IMR-90 (cell line): Measurements from ENCODE around the gene MYO9B.

Source experiments
- POLR2A ChIP-seq: IDR thresholded peaks from 2 replicates; pipeline ENCODE4 v1.6.1; 2012; ENCODE audit warnings: mild to moderate bottlenecking, low read depth, low read length
- RCOR1 ChIP-seq: IDR thresholded peaks from 2 replicates; pipeline ENCODE4 v1.6.1; 2012; ENCODE audit warnings: mild to moderate bottlenecking, low read length, improper control_type of control experiment; ENCODE audit not compliant: insufficient replicate concordance
- SMC3 ChIP-seq: fragments of 150-350 bp; IDR thresholded peaks from 2 replicates; pipeline ENCODE4 v1.6.1; 2016; ENCODE audit warnings: low read depth, mild to moderate bottlenecking, antibody characterized with exemption, low read length, moderate library complexity
- TF ChIP-seq, protein P1 (sequence below): conservative IDR thresholded peaks from 2 replicates; pipeline ENCODE4 v1.5.1; 2012; ENCODE audit warnings: mild to moderate bottlenecking, low read depth, low read length, improper control_type of control experiment
- TF ChIP-seq, protein P2 (sequence below): fragments of 150-350 bp; IDR thresholded peaks from 2 replicates; pipeline ENCODE4 v1.6.1; 2017; ENCODE audit warnings: mild to moderate bottlenecking, antibody characterized with exemption, low read length, low read depth

DNA sequence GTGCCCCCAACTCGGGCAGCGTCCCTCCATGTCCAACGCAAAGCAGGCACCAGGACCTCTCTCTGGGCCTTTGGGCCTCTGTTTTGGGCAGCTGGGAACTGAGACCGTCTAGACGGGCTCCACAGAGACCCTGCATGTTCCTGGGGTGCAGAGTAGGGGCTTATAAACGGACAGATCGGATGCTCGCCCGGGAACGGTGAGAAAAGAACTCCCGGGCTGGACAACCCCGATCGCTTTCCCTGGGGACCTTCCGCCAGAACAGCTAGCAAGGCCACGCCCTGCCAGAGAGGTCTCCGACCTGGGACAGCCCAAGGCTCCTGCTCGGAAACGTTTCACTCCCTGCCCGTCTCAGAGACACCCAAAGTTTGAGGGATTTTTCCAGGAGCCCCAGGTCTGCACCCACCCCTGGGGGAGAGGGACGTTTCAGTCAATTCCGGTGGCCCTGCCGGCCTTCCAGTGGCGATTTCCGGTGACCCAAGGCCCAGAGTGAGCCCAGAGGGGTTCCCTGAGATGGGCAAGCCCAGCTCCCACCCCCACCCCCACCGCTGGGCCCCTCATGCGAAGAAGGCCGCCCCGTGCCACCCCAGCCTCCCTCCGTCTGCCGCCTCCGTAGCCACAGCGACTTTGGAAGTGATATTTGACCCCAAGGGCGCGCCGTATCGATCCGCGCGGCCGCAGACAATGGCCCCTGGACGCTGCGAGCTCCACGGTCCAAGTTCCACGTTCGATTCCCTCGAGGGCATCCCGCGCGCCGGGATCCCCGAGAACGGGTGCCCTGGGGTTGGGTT, 168.4 kb downstream of the MYO9B start:
- TF ChIP-seq, protein P1, sequence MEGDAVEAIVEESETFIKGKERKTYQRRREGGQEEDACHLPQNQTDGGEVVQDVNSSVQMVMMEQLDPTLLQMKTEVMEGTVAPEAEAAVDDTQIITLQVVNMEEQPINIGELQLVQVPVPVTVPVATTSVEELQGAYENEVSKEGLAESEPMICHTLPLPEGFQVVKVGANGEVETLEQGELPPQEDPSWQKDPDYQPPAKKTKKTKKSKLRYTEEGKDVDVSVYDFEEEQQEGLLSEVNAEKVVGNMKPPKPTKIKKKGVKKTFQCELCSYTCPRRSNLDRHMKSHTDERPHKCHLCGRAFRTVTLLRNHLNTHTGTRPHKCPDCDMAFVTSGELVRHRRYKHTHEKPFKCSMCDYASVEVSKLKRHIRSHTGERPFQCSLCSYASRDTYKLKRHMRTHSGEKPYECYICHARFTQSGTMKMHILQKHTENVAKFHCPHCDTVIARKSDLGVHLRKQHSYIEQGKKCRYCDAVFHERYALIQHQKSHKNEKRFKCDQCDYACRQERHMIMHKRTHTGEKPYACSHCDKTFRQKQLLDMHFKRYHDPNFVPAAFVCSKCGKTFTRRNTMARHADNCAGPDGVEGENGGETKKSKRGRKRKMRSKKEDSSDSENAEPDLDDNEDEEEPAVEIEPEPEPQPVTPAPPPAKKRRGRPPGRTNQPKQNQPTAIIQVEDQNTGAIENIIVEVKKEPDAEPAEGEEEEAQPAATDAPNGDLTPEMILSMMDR: no peak
- TF ChIP-seq, protein P2, sequence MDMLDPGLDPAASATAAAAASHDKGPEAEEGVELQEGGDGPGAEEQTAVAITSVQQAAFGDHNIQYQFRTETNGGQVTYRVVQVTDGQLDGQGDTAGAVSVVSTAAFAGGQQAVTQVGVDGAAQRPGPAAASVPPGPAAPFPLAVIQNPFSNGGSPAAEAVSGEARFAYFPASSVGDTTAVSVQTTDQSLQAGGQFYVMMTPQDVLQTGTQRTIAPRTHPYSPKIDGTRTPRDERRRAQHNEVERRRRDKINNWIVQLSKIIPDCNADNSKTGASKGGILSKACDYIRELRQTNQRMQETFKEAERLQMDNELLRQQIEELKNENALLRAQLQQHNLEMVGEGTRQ: no peak
- TF ChIP-seq SMC3: no peak
- TF ChIP-seq RCOR1: no peak
- TF ChIP-seq POLR2A: no peak
